ENCODE results near the gene ATG4B. TPM values are rescaled to one million over a fixed set of nuclear protein-coding genes. Genes with fewer than 3 reads are reported as not detected.

The ATG4B gene
- total and polyA plus RNA-seq, 2 donors (not counting 3 experiments of a cell fraction or from before 2014, with no cell fraction given): 83.6 to 113 TPM

GRCh38 chr2:241652142-241652541 is 14.6 kb downstream of the ATG4B start:
- H3K9me1 ChIP-seq (replicated peaks; ENCODE audit: control insufficient read depth, extremely low read depth, insufficient read depth, low read length): no peaks in the 10 kb centered on the region
- no peaks in the 10 kb centered on the region for H3K4me1 ChIP-seq (ENCODE audit: control insufficient read depth, extremely low read depth, insufficient read depth, low read length)
- dilution Hi-C loops (cut with MboI; ENCODE audit: extremely low pct_ligation_motif_present, low sequenced_read_pairs) (no loop called here), intact Hi-C loops (cut with micrococcal nuclease) (no loop called here)
- no peaks in the 10 kb centered on the region for H3K27me3 ChIP-seq (ENCODE audit: control insufficient read depth in 2 of 2, insufficient read depth in 2 of 2, low read length in 2 of 2)
- H3K4me3 ChIP-seq (replicated peaks in 1 of 3; ENCODE audit: insufficient read depth in 1 of 3, low read depth in 1 of 3, low read length in 3 of 3): no peak overlapping the region
- ChIA-PET CTCF (no interaction called here), POLR2A (no interaction called here)
- H3K27ac ChIP-seq (ENCODE audit: insufficient read depth, low read depth, low read length): no peak overlapping the region
- FAIRE-seq: no peak
- H3K79me2 ChIP-seq (ENCODE audit: control insufficient read depth, insufficient read depth, low read length): peaks cover 21% of the 10 kb centered on the region
- H3K36me3 ChIP-seq (ENCODE audit: control insufficient read depth in 2 of 2, extremely low read depth in 1 of 2, insufficient read depth in 2 of 2, low read length in 2 of 2): peaks cover 16 to 36% of the 10 kb centered on the region in 2 experiments
- TF ChIP-seq GATA2 (IDR thresholded peaks at IDR 0.05; ENCODE audit: insufficient read depth, insufficient read length, low read depth, low read length): no peak
- no peak for TF ChIP-seq MYC (IDR thresholded peaks at IDR 0.05; ENCODE audit: low read depth, low read length)
- TF ChIP-seq JUN (IDR thresholded peaks at IDR 0.05; ENCODE audit: borderline replicate concordance, insufficient read depth, insufficient read length, low read depth): no peak
- no peak for TF ChIP-seq EZH2 (IDR thresholded peaks at IDR 0.05; ENCODE audit: borderline replicate concordance, low read depth, low read length, severe bottlenecking)
- TF ChIP-seq POLR2A (IDR thresholded peaks at IDR 0.05; ENCODE audit: low read depth, low read length): no peak
- TF ChIP-seq, protein P1, sequence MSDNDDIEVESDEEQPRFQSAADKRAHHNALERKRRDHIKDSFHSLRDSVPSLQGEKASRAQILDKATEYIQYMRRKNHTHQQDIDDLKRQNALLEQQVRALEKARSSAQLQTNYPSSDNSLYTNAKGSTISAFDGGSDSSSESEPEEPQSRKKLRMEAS (IDR thresholded peaks at IDR 0.05; ENCODE audit: insufficient read depth, insufficient read length): no peak
- TF ChIP-seq POLR2AphosphoS5 (IDR thresholded peaks at IDR 0.05; ENCODE audit: insufficient read depth, low read depth, low read length): no peak
- TF ChIP-seq, protein P2, sequence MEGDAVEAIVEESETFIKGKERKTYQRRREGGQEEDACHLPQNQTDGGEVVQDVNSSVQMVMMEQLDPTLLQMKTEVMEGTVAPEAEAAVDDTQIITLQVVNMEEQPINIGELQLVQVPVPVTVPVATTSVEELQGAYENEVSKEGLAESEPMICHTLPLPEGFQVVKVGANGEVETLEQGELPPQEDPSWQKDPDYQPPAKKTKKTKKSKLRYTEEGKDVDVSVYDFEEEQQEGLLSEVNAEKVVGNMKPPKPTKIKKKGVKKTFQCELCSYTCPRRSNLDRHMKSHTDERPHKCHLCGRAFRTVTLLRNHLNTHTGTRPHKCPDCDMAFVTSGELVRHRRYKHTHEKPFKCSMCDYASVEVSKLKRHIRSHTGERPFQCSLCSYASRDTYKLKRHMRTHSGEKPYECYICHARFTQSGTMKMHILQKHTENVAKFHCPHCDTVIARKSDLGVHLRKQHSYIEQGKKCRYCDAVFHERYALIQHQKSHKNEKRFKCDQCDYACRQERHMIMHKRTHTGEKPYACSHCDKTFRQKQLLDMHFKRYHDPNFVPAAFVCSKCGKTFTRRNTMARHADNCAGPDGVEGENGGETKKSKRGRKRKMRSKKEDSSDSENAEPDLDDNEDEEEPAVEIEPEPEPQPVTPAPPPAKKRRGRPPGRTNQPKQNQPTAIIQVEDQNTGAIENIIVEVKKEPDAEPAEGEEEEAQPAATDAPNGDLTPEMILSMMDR (IDR thresholded peaks at IDR 0.05; ENCODE audit: extremely low read depth in 1 of 2, insufficient read depth in 1 of 2, low read depth in 1 of 2, low read length in 2 of 2): no peak
- no peak for TF ChIP-seq FOS (IDR thresholded peaks at IDR 0.05; ENCODE audit: borderline replicate concordance, insufficient read depth, low read length)
- no peak overlapping the region for H2AFZ ChIP-seq (ENCODE audit: low read depth, low read length)
- H3K9me3 ChIP-seq (replicated peaks; ENCODE audit: control insufficient read depth, insufficient read depth, low read length): no peaks in the 10 kb centered on the region
- no peak for DNase-seq (ENCODE audit: low read depth, low spot score)
- no peak overlapping the region for H3K9ac ChIP-seq (replicated peaks; ENCODE audit: extremely low read depth, insufficient read depth, low read length)
- H3K4me2 ChIP-seq (ENCODE audit: insufficient read depth, low read length): no peak overlapping the region
- H4K20me1 ChIP-seq (replicated peaks; ENCODE audit: control insufficient read depth, extremely low read depth, insufficient read depth, low read length): no peaks in the 10 kb centered on the region
- BruUV-seq (replicated peaks): no TSS peak
